LNCAP (cell line): Measurements from ENCODE around the gene MMP24.

Experiments
- CTCF ChIP-seq: fragments of 450-650 bp; IDR thresholded peaks from 2 replicates; pipeline ENCODE4 v1.5.1; 2017; ENCODE audit warnings: mild to moderate bottlenecking

MMP24 gene

GRCh38 chr20:35295058-35295457 lies 68.6 kb downstream of the MMP24 start:
- TF ChIP-seq CTCF = no peak

GRCh38 chr20:35295674-35296073 lies 69.2 kb downstream of the MMP24 start:
- TF ChIP-seq CTCF = no peak

- no peak for TF ChIP-seq CTCF
Measured at GRCh38 chr20:35296101-35296554, 69.6 kb downstream of the MMP24 start.

GRCh38 chr20:35297155-35297554 lies 70.7 kb downstream of the MMP24 start:
- TF ChIP-seq CTCF = no peak

GRCh38 chr20:35297740-35298139 lies 71.2 kb downstream of the MMP24 start:
- TF ChIP-seq CTCF = no peak

- no peak for TF ChIP-seq CTCF
Measured at GRCh38 chr20:35298264-35298663, 71.8 kb downstream of the MMP24 start.

GRCh38 chr20:35299780-35300179 lies 73.3 kb downstream of the MMP24 start:
- TF ChIP-seq CTCF = no peak
